GM19324 (cell line): ENCODE data around the gene HOXA13.

ENCODE experiments used
- ATAC-seq: cut with Tn5 transposase; IDR thresholded peaks from one replicate; pipeline ENCODE4 v1.9.1; 2021; ENCODE audit warnings: mild to moderate bottlenecking, moderate library complexity; ENCODE audit not compliant: unreplicated experiment, low FRiP score

Gene HOXA13

GRCh38 chr7:27194002-27194352, 5.9 kb downstream of the HOXA13 start:
- ATAC-seq, result no peak

DNA sequence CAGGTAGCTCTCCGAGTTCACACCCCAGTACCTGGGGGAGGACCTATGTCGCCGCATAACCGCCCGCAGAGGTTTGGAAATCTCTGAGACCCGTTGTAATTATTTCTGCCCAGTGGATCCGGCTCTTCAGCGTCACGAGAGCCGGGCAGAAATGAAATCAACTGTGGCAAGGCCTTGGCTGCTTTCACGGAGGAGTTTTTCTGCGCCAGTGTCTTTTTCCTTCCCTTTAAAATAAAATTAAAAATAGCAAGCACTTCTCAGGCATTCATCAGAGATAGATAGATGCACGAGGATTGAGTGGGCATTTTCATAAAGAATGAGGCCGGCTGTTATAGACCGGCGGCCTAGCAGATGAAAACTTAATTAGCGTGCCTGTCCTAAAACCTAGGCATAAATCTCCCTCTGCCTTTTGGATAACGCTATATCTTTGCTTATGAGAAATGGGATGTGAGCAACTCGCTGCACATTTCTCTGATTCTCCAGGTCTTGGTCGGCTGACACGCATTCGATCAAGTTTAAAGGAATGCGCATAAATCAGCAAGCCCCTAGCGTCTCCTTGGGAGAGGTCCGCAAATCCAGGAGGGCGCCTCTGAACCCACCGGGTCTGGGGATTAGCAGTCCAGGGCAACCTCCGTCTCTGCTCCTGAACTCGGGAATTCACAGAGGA, 6.4 kb downstream of the HOXA13 start:
- no peak for ATAC-seq

GRCh38 chr7:27192546-27193334, 7.2 kb downstream of the HOXA13 start:
- ATAC-seq, result no peak

GRCh38 chr7:27191833-27192545, 7.9 kb downstream of the HOXA13 start:
- ATAC-seq, result no peak

DNA sequence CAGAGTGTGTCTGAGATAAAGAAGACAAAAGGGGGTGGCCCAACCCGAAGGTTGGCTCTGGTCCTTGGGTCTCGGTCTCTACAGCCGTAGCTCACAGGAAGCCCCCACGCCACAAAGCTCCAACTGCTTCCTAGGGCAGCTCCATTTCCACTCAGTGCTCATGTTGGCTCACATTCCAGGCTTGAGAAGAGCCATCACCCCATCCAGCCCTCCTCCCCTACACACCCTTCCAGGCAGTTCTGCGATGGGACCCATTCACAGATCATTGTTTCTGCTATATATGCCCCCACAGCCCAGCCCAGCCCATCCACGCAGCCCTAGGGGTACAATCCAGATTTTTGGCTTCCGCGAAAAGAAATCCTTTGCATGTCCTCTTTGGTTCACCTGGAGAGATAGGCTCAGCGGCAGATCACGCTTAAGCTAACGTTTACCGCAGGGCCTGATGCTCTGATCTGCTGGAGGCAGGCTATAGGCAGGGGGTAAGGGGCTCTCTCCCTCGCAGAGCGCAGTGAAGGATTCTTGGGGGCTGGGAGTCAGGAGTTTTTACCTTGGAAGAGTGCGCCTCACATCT, 8.6 kb downstream of the HOXA13 start:
- no peak for ATAC-seq

- ATAC-seq, result no peak
Measured at GRCh38 chr7:27189997-27190748, 9.7 kb downstream of the HOXA13 start.

- ATAC-seq, result no peak
Measured at GRCh38 chr7:27189295-27189996, 10.4 kb downstream of the HOXA13 start.

- ATAC-seq, result no peak
Measured at GRCh38 chr7:27188386-27189294, 11.3 kb downstream of the HOXA13 start.

GRCh38 chr7:27187475-27188385, 12.2 kb downstream of the HOXA13 start:
- ATAC-seq, result no peak

DNA sequence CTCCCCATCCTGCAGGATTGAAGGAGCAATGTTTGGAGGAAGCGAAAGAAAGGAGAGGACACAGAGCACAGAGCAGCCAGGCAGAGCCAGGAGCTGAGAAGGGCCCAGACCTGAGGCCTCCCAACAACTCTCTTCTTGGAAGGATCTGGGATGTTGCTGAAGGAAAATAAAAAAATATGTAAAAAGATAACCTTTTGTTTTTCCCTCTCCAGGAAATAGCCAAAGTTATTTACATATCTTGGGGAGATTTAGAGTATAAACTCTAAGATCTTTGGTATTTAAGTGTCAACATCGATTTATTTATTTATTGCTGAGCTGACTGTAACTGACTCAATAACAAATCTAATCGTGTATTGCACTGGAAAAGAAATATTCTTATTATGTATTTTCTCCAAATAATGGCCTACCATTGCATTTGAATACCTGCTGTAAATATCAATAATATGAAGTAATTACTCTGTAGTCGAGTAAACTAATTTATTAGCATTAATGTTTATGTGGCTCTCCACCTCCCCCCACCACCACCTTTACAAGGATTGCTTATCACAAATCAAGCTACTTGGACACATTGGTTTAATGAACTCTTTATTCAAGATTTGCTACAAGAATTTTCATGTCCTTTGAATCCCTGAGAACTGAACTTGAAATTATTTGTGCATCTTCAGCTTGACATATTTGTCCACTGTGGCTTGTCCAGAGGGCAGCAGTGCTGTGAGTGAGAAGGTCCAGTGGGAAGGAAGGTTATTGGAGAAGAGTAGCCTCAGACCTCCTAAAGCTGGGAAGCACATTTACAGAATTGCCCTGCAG, 13.0 kb downstream of the HOXA13 start:
- ATAC-seq, result no peak

DNA sequence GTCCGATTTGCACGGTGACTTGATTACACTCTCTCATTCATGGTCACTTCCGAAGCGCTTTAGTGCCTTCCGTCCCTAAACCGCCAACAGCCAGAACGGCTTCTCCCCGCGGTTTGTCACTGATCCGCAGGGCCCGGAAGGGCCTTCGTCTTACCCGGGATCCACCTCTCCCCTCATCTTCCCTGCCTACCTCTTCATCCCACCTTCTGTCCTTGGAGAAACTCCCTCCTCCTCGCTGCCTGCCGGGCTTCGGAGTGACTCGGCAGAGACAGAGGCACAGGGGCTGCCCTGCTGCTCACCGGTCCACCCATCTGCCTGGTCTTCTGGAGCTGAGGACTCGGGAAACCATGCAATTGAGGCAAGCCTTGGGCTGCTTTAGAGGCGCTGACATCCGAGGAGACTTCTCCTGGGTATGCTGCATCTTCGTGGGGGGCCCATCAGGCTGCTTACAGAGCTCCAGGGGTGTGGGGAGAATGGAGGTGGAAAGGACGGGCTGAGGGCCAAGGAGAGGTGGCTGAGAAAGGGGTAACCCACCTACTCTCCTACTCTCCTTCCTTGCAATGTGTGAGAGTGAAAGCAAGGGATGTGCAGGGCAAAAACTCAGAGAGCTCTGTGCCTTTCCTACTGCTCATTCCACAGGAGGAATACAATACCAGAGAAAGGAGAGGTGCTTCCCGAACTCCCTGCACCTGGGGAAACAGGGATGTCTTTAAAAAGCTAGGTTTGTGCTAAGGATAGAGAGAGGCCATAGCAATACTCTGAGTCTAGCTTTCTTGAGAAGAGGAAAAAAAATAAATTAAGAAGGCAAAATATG, 13.8 kb downstream of the HOXA13 start:
- ATAC-seq, result no peak

DNA sequence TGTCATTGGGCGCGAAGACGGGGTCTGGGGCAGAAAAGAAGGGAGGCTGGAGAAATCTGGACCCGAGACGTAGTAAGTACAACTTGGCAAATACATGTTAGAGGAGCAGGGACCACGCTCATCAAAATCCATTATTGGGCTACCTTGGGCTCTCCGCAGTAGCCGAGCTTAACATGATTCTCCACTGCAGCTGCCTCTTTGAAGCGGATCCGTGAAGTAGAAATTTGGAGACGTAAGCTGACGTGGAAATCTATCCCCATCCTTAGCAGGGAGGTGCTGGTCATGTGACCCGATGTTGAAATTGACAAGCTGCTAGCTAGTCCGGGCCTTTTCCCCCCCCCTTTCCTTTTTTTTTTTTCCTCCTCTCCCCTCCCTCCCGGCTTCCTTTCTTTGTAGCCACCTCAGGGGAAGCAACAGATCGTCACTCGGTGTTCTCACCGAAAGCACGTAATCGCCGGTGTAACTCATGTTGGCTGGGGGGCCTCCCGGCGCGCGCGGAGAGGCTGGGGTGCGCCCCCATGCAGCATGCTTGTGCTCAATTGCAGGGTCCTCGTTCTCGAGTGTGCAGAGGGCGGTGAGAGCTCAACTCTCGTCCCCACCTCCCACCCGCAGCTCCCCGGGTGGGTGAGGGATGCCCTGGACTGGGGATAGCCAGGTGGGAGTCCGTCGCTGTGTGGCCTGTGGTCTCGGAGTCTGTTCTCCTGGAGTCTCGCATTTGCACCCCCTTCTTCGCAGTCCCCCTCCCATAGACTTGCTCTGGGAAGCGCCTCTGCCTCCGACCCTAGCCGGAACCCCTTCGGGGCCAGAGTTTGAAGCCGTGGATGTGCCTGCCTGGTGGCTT, 14.7 kb downstream of the HOXA13 start, which contains the start of gene HOXA11:
HOXA11 (minus strand) TSS at position 220 of the 841 bp plus-strand sequence; CDS start at position 132, 88 bp downstream.
- ATAC-seq, result no peak

DNA sequence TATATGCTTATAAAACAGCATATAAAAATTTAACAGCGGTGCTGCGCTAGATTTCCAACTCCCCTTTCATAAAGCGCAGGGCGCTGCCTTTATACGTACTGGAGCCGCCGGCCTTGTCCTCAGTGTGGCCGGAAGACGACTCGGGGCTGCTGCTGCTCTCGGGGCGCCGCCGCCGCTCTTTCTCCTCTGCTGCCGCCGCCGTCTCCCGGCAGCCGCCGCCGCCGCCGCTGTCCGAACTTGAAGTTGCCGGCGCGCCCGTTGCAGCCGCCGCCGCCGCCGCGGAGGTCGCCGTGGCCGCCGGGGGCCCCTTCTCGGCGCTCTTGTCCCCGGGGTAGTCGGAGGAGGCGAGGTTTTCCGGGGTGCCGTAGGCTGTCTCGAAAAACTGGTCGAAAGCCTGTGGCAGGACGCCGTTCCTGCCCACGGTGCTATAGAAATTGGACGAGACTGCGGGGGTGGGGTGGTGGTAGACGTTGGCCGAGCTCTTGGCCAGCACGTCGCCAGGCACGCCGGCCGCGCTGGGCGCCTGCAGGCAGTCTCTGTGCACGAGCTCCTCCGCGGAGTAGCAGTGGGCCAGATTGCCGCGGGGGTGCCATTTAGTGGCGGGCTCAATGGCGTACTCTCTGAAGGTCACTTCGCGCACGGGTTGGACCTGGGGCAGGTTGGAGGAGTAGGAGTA, 15.4 kb downstream of the HOXA13 start:
- no peak for ATAC-seq

DNA sequence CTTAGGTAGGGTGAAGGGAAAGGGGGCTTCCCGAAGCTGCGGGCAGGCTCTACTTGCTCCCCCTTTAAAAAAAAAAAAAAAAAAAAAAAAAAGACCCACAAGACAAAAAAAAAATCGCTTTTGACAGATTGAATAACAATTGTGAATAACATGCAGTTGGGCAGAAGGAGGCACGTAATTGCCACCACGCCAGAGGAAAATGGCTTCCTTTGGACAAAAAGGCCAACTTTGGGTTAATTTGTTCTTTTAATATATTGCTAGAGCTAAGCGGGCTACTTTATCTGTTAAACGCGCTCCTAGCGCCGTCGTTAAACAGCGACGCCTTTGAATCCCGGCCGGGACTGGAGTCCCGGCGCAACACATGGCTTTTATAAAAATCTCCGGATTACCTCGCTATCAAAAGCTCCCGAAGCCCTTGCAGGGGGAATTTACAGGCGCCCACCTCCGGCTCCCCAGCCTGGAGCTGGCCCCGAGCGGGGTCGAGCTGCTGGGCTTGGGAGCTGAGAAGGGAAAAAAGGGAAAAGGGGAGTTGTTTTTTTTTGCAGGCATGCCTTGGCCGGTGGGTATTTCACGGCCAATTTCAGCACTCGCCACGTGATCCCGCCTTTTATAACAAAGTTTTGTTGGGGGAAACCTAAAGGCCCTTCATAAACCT, 16.1 kb downstream of the HOXA13 start:
- ATAC-seq, result no peak
